Tibial nerve (tissue), 4 donors: ENCODE data around the gene DSEL. TPM values are rescaled to one million over a fixed set of nuclear protein-coding genes. Genes with fewer than 3 reads are reported as not detected.

Experiments used
- DNase-seq, 2 donors: peaks; one replicate each; pipeline ENCODE4 v3.0.0-alpha.2; 2019; ENCODE audit warnings: low spot score in 2 of 2
- H3K27ac ChIP-seq, 4 donors: fragments of 200-600 bp; sonication (generic) in 3 of 4; one replicate each; pipeline ENCODE4 v1.5.1; 2017 to 2019; ENCODE audit warnings: mild to moderate bottlenecking in 1 of 4
- H3K27me3 ChIP-seq, 2 donors: fragments of 200-600 bp; sonication (generic) in 1 of 2; one replicate each; pipeline versions ENCODE4 v1.5.1 to v1.6.0; 2017 to 2019
- H3K36me3 ChIP-seq, 3 donors: fragments of 200-600 bp; sonication (generic); one replicate each; pipeline ENCODE4 v1.5.1; 2018 to 2019
- H3K4me1 ChIP-seq, 4 donors: fragments of 200-600 bp; sonication (generic) in 3 of 4; one replicate each; pipeline ENCODE4 v1.5.1; 2017 to 2019
- H3K4me3 ChIP-seq, 4 donors: fragments of 200-600 bp; sonication (generic) in 3 of 4; one replicate each; pipeline ENCODE4 v1.5.1; 2017 to 2019; ENCODE audit warnings: mild to moderate bottlenecking in 1 of 4, moderate library complexity in 1 of 4
- H3K9me3 ChIP-seq, 4 donors: fragments of 200-600 bp; sonication (generic) in 3 of 4; one replicate each; pipeline ENCODE4 v1.5.1; 2017 to 2019
- EP300 ChIP-seq, 2 donors: sonication (generic); formaldehyde crosslinking; IDR thresholded peaks; one replicate each; pipeline ENCODE4 v1.6.1; 2017; ENCODE audit warnings: antibody characterized with exemption in 2 of 2, mild to moderate bottlenecking in 1 of 2
- POLR2A ChIP-seq, 2 donors: fragments of 450-650 bp; IDR thresholded peaks; one replicate each; pipeline ENCODE4 v1.6.1; 2017; ENCODE audit warnings: antibody characterized with exemption in 2 of 2, mild to moderate bottlenecking in 2 of 2, moderate library complexity in 2 of 2
- WGBS, 2 donors: methylation state at CpG; one replicate each; pipeline ENCODE4 v1.1.5; 2018; 5-methylcytosine and 5-hydroxymethylcytosine counted together
- total RNA-seq, 4 donors: library from RNA; depleted of rRNA; stranded (reverse); fragments of >200 nt; gene quantifications; one replicate each; pipeline ENCODE4 v1.1.0, GENCODE V29; 2016
- TF ChIP-seq, protein P1 (sequence below), 5 experiments: fragments of 200-600 bp in 3 of 5; fragments of 450-650 bp in 2 of 5; sonication (generic) in 3 of 5; IDR thresholded peaks; one replicate each; pipeline ENCODE4 v1.5.1; 2016 to 2019; ENCODE audit warnings: antibody characterized with exemption in 5 of 5, mild to moderate bottlenecking in 3 of 5, moderate library complexity in 2 of 5

DSEL gene
- total RNA-seq, 4 donors from 2014 or later = 13.4 to 19.6 (median 16.9) TPM

DNA sequence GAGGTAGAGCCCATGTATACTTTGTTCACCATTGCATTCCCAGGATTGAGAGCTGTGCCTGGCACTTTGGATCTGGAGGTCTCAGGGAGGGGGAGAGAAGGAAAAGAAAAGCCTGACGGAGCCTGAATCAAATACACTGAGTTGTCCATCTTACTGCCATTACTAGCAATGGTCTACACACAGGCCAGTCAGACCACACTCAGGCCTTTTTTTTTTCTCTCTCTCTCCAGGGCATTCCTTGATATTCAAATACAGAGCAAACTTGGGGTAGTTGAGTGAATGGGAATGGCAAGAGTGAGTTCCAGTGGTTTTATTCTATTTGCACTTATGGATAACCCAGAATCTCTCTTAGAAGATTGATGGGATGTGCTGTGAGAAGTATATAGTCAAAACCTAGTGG lies 11.8 kb downstream of the DSEL start:
- no peak for DNase-seq
- no peaks in the 10 kb centered on the region for H3K4me1 ChIP-seq
- H3K27ac ChIP-seq = no peak overlapping the region
- H3K27me3 ChIP-seq = no peaks in the 10 kb centered on the region
- no peak overlapping the region for H3K4me3 ChIP-seq
- WGBS, 2 donors = 88 to 91% methylated on average over 1 of the region's 1 CpG
- TF ChIP-seq, protein P1, sequence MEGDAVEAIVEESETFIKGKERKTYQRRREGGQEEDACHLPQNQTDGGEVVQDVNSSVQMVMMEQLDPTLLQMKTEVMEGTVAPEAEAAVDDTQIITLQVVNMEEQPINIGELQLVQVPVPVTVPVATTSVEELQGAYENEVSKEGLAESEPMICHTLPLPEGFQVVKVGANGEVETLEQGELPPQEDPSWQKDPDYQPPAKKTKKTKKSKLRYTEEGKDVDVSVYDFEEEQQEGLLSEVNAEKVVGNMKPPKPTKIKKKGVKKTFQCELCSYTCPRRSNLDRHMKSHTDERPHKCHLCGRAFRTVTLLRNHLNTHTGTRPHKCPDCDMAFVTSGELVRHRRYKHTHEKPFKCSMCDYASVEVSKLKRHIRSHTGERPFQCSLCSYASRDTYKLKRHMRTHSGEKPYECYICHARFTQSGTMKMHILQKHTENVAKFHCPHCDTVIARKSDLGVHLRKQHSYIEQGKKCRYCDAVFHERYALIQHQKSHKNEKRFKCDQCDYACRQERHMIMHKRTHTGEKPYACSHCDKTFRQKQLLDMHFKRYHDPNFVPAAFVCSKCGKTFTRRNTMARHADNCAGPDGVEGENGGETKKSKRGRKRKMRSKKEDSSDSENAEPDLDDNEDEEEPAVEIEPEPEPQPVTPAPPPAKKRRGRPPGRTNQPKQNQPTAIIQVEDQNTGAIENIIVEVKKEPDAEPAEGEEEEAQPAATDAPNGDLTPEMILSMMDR (IDR thresholded peaks at IDR 0.05) = no peak
- no peak for TF ChIP-seq EP300 (IDR thresholded peaks at IDR 0.05)
- no peak for TF ChIP-seq POLR2A (IDR thresholded peaks at IDR 0.05)
- H3K36me3 ChIP-seq = no peaks in the 10 kb centered on the region
- no peaks in the 10 kb centered on the region for H3K9me3 ChIP-seq

- no peaks in the 10 kb centered on the region for H3K4me1 ChIP-seq
- H3K4me3 ChIP-seq = no peak overlapping the region
- H3K36me3 ChIP-seq = no peaks in the 10 kb centered on the region
- no peaks in the 10 kb centered on the region for H3K9me3 ChIP-seq
- no peaks in the 10 kb centered on the region for H3K27me3 ChIP-seq
- no peak overlapping the region for H3K27ac ChIP-seq
- TF ChIP-seq POLR2A (IDR thresholded peaks at IDR 0.05) (no peak), EP300 (IDR thresholded peaks at IDR 0.05) (no peak)
- TF ChIP-seq, protein P1 (IDR thresholded peaks at IDR 0.05) = no peak
- no peak for DNase-seq
- WGBS, 2 donors = 85 to 88% methylated on average over 3 of the region's 3 CpGs
Measured at GRCh38 chr18:67500522-67501205, 15.9 kb downstream of the DSEL start.

DNA sequence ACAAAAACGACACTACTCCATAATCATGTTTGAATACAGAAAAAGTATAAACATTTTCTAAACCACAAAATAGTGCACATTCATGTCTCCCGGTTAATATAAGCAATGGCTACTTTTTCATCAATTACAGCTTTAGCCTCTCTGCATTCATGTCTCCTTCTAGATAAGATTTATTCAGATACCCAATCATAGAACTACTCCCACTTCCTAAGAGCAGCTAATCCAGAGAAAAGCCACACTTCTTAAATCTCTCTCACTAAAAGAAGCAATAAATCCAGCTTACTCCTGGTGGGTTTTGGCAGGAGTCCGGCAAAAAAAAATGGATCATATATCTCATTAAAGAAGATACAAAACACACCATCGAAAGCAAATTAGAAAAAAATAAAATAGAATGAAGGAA lies 20.1 kb downstream of the DSEL start:
- Histone ChIP-seq H3K27ac (no peak overlapping the region), H3K4me1 (no peaks in the 10 kb centered on the region), H3K9me3 (no peaks in the 10 kb centered on the region), H3K36me3 (no peaks in the 10 kb centered on the region), H3K27me3 (no peaks in the 10 kb centered on the region), H3K4me3 (no peak overlapping the region)
- TF ChIP-seq EP300 (IDR thresholded peaks at IDR 0.05) (no peak), POLR2A (IDR thresholded peaks at IDR 0.05) (no peak)
- TF ChIP-seq, protein P1 (IDR thresholded peaks at IDR 0.05) = no peak
- DNase-seq = no peak
- 62 to 64% methylated on average over 4 of the region's 4 CpGs for WGBS, 2 donors

GRCh38 chr18:67486534-67486933 lies 30.0 kb downstream of the DSEL start:
- H3K27ac ChIP-seq = no peak overlapping the region
- no peak for DNase-seq

GRCh38 chr18:67485655-67486054 lies 30.9 kb downstream of the DSEL start:
- H3K27me3 ChIP-seq = no peaks in the 10 kb centered on the region
- WGBS, 2 donors = 88 to 91% methylated on average over 3 of the region's 3 CpGs
- TF ChIP-seq EP300 (IDR thresholded peaks at IDR 0.05) (no peak), POLR2A (IDR thresholded peaks at IDR 0.05) (no peak)
- TF ChIP-seq, protein P1 (IDR thresholded peaks at IDR 0.05) = no peak

More at GRCh38 chr18:67486534-67486933, 30.0 kb downstream of the DSEL start:
- no peaks in the 10 kb centered on the region for H3K27me3 ChIP-seq
- TF ChIP-seq, protein P1 (IDR thresholded peaks at IDR 0.05) = no peak
- TF ChIP-seq POLR2A (IDR thresholded peaks at IDR 0.05) = no peak
- no peak for TF ChIP-seq EP300 (IDR thresholded peaks at IDR 0.05)
- no peaks in the 10 kb centered on the region for H3K36me3 ChIP-seq
- H3K9me3 ChIP-seq = no peaks in the 10 kb centered on the region
- H3K4me1 ChIP-seq = no peaks in the 10 kb centered on the region
- H3K4me3 ChIP-seq = no peak overlapping the region

More at GRCh38 chr18:67485655-67486054, 30.9 kb downstream of the DSEL start:
- no peak overlapping the region for H3K27ac ChIP-seq
- H3K4me3 ChIP-seq = no peak overlapping the region
- no peaks in the 10 kb centered on the region for H3K36me3 ChIP-seq
- H3K9me3 ChIP-seq = no peaks in the 10 kb centered on the region
- DNase-seq = no peak
- H3K4me1 ChIP-seq = no peaks in the 10 kb centered on the region
